Kidney tubule cell (primary cell): ENCODE results near the gene CYP2E1.
A peak's percentile ranks its signal among the peaks of the same experiment; 100 is the strongest.
"Not testable (repeated sequence)": the region's sequence is repeated elsewhere in the genome, so short reads cannot be mapped to it uniquely, and the experiment has no call there.

Experiments
- DNase-seq: peaks from one replicate; pipeline ENCODE4 v3.0.0-alpha.2; 2018; ENCODE audit warnings: low spot score

The CYP2E1 gene

GRCh38 chr10:133526957-133527588, at the start of gene CYP2E1:
Gene CYP2E1 (plus strand): TSS chr10:133527363. CDS start chr10:133527396, 33 bp downstream.
- no peak for DNase-seq

- DNase-seq, result no peak
Observed at GRCh38 chr10:133481086-133481643, 46.0 kb upstream of the CYP2E1 start.

GRCh38 chr10:133481657-133482056, 45.5 kb upstream of the CYP2E1 start:
- no peak for DNase-seq

DNA sequence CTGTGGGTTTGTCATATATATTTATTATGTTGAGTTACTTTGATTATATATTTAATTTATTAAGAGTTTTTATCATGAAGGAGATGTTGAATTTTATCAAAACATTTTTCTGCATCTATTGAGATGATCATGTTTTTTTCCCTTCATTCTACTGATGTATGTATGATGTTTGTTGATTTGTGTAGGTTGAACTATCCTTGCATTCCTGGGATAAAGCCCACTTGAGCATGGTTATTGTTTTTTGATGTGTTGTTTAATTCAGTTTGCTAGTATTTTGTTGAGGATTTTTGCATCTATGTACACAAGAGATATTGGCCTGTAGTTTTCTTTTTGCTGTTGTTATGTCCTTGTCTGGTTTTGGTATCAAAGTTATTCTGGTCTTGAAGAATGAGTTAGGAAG, 42.3 kb upstream of the CYP2E1 start:
- DNase-seq, result no peak

GRCh38 chr10:133487085-133487484, 40.1 kb upstream of the CYP2E1 start:
- no peak for DNase-seq

- no peak for DNase-seq
Observed at GRCh38 chr10:133488354-133488753, 38.8 kb upstream of the CYP2E1 start.

- DNase-seq, result no peak
Observed at GRCh38 chr10:133489816-133490588, 37.2 kb upstream of the CYP2E1 start.

DNA sequence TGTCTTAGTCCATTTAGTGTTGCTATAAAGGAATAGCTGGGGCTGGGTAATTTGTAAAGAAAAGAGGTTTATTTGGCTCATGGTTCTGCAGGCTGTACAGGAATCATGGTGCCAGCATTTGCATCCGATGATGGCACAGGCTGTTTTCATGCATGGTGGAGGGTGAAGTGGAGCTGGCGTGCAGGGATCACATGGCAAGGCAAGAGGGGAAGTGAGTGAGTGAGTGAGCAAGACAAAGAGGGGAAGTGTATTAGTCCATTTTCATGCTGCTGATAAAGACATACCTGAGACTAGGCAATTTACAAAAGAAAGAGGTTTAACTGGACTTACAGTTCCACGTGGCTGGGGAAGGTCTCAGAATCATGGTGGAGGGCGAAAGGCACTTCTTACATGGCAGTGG, 33.6 kb upstream of the CYP2E1 start:
- not testable (repeated sequence) for DNase-seq

DNA sequence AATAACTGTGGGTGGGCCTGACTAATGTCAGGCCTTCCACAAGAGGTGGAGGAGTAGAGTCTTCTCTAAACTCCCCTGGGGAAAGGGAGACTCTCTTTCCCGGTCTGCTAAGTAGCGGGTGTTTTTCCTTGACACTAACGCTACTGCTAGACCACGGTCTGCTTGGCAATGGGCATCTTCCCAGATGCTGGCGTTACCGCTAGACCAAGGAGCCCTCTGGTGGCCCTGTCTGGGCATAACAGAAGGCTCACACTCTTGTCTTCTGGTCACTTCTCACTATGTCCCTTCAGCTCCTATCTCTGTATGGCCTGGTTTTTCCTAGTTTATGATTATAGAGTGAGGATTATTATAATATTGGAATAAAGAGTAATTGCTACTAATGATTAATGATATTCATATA, 29.8 kb upstream of the CYP2E1 start:
- not testable (repeated sequence) for DNase-seq

DNA sequence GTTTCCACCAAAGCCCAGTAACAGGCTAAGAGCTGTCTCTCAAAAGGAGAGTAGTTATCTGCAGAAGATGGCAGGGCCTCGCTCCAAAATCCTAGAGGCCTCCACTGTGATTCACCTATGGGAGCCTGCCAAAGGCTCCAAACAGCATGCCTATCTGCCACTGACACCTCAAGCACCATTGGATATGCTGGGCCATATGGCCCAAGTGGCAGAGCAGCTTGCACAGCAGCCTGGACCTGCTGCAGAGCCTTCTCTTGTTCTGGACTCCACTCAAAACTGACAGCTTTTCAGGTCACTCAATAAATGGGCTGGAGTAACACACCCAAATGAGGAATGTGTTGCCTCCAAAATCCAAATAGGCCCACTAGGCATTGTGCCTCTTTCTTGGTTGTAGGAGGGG, 28.0 kb upstream of the CYP2E1 start:
- DNase-seq, result not testable (repeated sequence)

DNA sequence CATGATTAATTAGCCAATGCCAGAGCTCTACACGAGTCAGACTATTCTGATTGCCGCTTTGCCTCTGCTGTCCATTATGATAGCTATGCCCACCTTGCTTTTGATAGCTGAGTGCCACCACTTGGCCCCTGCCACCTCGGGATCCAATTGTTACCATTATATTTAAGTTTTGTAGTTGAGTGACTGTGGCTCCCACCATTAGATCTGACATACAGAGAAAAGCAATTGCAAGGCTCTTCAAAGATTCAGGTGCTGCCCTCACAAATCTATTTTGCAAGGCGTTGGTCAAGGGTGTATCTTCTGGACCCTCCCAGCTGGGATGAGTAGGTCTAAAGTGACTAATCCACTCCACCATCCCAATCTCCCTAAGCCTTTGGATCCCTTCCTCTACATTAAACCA, 26.3 kb upstream of the CYP2E1 start:
- not testable (repeated sequence) for DNase-seq

- no peak for DNase-seq
Observed at GRCh38 chr10:133509700-133510099, 17.5 kb upstream of the CYP2E1 start.

DNA sequence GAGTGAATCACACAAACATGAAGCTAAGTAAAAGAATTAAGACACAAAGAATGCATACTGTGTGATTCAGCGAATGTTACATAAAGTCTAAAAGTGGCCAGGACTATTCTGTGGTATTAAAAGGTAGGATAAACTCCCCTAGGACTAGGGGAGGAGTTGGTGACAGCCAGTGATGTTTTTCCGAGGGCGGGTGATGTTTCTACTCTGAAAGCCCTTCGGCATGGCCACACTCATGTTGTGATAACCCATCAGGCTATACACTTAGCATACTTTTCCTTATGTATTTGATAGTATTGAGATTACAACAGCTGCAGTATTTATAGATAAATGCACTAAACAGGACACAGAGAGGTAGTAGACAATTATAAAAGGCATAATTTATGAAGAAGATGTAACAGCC, 15.8 kb upstream of the CYP2E1 start:
- no peak for DNase-seq

DNA sequence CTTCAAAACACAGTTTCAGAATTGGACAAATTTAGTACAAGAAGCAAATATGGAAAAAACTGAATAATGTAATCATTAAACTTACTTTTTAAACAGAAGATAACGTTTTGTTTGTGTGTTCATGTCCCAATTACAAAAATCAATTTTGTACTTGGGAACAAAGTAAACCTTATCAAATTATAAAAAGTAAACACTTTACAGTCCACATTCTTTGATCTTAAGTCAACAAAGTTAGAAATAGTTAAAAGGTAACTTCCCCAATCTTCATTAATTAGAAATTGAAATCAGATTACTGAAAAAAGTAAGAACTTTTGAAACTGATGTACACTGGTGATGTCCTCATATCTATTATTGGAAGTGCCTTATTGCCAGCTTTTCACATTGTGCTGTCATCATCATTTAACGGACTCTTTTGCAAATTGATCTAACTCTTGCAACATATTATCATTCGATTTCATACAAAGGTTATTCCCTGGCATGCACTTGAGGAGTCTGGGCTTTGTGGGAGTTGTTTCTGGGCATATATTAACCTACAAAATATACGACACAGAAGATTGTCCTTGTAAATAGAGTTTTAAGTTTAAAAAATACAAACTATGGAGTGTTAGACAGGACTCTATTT, 15.1 kb upstream of the CYP2E1 start:
- no peak for DNase-seq

- no peak for DNase-seq
Observed at GRCh38 chr10:133515471-133515870, 11.7 kb upstream of the CYP2E1 start.

DNA sequence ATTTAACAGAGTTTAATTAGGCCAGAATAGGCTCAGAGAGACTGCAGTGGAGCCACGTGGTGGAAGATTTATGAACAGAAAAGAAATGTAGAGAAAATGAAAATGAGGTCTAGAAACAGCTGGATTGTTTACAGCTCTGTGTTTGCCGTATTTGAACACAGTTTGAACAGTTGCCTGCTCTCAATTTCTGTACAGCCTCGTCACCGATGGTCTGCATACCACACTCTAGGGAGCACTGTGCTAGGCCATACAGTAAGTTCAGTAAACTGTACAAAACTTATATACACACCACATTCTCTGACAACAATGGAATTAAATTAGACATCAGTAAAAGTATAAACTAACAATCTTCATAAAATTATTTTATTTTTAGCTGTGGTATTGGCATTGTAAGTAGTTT, 11.1 kb upstream of the CYP2E1 start:
- DNase-seq, result no peak

DNA sequence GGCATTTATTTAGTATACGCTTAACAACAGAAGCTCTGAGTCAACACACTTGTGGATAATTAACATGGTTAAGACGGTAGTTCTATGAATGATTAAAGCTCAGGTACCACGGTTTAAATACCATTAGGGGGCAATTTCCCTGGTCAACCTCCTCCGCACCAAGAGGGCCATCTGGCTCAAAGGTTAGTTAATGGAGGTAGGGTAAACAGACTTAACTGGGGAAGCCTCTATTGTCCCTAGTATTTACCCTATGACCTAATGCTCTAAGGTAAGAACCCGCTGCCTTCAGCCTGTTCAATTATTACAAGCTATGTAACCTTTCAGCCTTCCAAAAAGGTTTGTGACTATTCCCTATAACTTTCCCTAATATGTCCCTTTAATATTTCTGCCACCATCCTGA, 8.6 kb upstream of the CYP2E1 start:
- peak; percentile 64 for DNase-seq

GRCh38 chr10:133520193-133520738, 6.9 kb upstream of the CYP2E1 start:
- peak; percentile 75 for DNase-seq

GRCh38 chr10:133523631-133524203, 3.4 kb upstream of the CYP2E1 start:
- peak; percentile 96 for DNase-seq

- DNase-seq, result no peak
Observed at GRCh38 chr10:133525444-133525843, 1.7 kb upstream of the CYP2E1 start.

DNA sequence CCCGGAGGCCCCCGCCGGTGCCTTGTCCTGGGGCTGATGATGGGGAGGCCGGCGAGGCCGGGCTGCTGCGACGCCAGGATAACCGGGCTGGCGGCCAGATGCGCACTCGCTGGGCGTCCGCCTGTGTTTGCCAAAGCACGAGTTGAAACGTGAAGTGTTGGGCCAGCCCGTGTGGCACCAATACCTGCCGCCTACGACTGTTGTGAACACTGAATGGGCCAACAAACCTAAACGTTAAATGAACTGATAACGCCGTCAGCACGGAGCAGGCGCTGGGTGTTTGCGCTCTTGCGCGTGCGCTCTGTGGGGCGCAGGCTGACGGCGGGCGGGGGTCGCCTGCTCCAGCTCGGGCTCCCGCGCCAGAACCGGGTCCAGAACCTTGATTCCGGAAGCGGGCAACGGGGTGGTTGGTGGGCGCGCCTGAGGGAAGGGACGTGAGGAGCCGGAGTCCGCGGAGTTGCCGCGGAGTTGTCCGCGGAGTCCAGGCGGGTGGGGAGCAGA, 658 bp downstream of the CYP2E1 start:
- DNase-seq, result no peak

DNA sequence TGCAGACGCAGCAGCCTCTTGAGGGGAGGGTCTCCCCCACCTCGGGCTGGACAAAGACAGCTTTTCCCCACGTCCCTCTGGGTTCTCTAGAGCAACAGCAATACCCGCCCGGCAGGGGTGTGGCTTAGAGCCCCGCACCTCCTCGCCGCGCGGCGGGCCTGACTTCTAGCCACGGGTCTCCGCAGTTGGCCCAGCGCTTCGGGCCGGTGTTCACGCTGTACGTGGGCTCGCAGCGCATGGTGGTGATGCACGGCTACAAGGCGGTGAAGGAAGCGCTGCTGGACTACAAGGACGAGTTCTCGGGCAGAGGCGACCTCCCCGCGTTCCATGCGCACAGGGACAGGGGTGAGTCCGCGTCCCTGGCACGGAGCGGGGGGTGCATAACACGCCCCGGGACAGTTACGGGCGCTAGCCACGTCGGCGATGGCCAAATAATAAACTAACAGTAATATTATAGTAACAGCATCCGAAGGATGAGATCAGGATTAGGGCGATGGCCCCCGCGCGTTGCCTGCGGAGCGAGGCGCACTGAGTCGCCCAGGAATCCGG, 1.2 kb downstream of the CYP2E1 start:
- DNase-seq, result no peak
